ENCODE results near the gene PPP6R2.

DNA sequence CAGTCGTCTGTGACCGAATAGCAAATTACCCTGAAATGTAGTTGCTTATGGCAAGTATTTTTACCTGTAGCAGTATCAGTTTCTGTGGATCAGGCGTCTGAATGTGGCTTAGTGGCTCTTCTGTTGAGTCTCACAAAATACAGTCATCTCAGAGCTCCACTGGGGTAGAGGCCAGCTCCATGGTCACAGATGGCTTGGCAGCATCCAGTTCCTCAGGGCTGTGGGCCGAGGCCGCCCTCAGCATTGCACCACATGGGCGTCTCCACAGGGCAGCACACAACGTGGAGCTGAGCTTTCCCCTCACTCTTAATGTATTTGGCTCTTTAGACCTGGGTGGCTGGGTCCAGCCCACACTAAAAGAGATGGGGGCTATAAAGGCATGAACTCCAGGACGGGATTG, 73.9 kb downstream of the PPP6R2 start:
- TF ChIP-seq, protein P1, sequence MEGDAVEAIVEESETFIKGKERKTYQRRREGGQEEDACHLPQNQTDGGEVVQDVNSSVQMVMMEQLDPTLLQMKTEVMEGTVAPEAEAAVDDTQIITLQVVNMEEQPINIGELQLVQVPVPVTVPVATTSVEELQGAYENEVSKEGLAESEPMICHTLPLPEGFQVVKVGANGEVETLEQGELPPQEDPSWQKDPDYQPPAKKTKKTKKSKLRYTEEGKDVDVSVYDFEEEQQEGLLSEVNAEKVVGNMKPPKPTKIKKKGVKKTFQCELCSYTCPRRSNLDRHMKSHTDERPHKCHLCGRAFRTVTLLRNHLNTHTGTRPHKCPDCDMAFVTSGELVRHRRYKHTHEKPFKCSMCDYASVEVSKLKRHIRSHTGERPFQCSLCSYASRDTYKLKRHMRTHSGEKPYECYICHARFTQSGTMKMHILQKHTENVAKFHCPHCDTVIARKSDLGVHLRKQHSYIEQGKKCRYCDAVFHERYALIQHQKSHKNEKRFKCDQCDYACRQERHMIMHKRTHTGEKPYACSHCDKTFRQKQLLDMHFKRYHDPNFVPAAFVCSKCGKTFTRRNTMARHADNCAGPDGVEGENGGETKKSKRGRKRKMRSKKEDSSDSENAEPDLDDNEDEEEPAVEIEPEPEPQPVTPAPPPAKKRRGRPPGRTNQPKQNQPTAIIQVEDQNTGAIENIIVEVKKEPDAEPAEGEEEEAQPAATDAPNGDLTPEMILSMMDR (IDR thresholded peaks at IDR 0.05) = no peak
- TF ChIP-seq EZH2 (IDR thresholded peaks at IDR 0.05) = no peak
